PC-3 (cell line): Measurements from ENCODE around the gene COG5.

Experiments
- EZH2 ChIP-seq: fragments of 300-600 bp; sonication (generic); IDR thresholded peaks from one replicate; pipeline ENCODE4 v1.6.1; 2017; ENCODE audit warnings: antibody characterized with exemption, mild to moderate bottlenecking, low read length; ENCODE audit not compliant: unreplicated experiment
- EZH2phosphoT487 ChIP-seq: fragments of 300-600 bp; sonication (generic); IDR thresholded peaks from 2 replicates; pipeline ENCODE4 v1.6.1; 2018; ENCODE audit warnings: mild to moderate bottlenecking, antibody characterized with exemption, low read length, borderline replicate concordance
- TF ChIP-seq, protein P1 (sequence below): fragments of 300-600 bp; sonication (generic); conservative IDR thresholded peaks from 2 replicates; pipeline ENCODE4 v1.5.1; 2017; ENCODE audit warnings: antibody characterized with exemption, low read depth, mild to moderate bottlenecking, low read length

DNA sequence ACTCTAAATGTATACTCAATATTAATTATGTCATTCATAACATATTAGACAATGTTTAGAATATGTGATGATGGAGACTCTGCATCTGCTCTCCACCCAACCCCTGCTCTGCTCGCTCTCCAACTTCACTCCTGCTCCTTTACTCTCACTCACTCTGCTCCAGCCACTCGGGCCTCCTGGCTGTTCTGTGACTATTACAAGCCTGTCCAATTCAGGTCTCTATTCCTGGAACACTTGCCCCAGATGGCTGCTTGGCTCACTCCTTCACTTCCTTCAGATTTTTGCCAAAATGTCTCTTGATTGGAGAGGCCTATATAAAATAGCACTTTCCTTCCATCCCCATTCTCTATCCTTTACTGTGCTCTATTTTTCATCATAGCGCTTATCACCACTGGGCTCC lies 310.1 kb downstream of the COG5 start:
- TF ChIP-seq, protein P1, sequence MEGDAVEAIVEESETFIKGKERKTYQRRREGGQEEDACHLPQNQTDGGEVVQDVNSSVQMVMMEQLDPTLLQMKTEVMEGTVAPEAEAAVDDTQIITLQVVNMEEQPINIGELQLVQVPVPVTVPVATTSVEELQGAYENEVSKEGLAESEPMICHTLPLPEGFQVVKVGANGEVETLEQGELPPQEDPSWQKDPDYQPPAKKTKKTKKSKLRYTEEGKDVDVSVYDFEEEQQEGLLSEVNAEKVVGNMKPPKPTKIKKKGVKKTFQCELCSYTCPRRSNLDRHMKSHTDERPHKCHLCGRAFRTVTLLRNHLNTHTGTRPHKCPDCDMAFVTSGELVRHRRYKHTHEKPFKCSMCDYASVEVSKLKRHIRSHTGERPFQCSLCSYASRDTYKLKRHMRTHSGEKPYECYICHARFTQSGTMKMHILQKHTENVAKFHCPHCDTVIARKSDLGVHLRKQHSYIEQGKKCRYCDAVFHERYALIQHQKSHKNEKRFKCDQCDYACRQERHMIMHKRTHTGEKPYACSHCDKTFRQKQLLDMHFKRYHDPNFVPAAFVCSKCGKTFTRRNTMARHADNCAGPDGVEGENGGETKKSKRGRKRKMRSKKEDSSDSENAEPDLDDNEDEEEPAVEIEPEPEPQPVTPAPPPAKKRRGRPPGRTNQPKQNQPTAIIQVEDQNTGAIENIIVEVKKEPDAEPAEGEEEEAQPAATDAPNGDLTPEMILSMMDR, result no peak
- no peak for TF ChIP-seq EZH2
- TF ChIP-seq EZH2phosphoT487, result no peak
